Measurements from ENCODE around the gene ACOX2. TPM values are rescaled to one million over a fixed set of nuclear protein-coding genes. Genes with fewer than 3 reads are reported as not detected.

ACOX2 gene
- total RNA-seq, 2 experiments from 2014 or later = not detected

- Histone ChIP-seq H3K4me1 (ENCODE audit: insufficient read depth, low read length, poor library complexity, severe bottlenecking) (peaks cover 3% of the 10 kb centered on the region), H3K79me2 (ENCODE audit: insufficient read depth, low read depth, low read length) (no peaks in the 10 kb centered on the region), H3K27ac (ENCODE audit: low read depth, low read length, poor library complexity, severe bottlenecking) (no peak overlapping the region), H3K4me3 (ENCODE audit: low read depth, low read length, poor library complexity, severe bottlenecking) (peak overlapping the region; percentile 26), H3K4me2 (ENCODE audit: low read length) (peak overlapping the region; percentile 24; the same call in 1 of the 2 replicates), H3K9me3 (ENCODE audit: low read length) (no peaks in the 10 kb centered on the region), H3K36me3 (ENCODE audit: insufficient read depth, low read length) (no peaks in the 10 kb centered on the region), H4K20me1 (ENCODE audit: insufficient read depth, low read length) (no peaks in the 10 kb centered on the region), H2AFZ (ENCODE audit: low read length) (no peak overlapping the region), H3K9me2 (ENCODE audit: insufficient read depth, low read length) (no peaks in the 10 kb centered on the region)
- TF ChIP-seq EZH2phosphoT487 (IDR thresholded peaks at IDR 0.05; ENCODE audit: borderline replicate concordance, low read depth, low read length) (no peak), CTCF (conservative IDR thresholded peaks at IDR 0.05; ENCODE audit: low read length) (0 out of 2 replicates have a peak, but pooled peaks have one; percentile 26)
- intact Hi-C loops (cut with micrococcal nuclease; ENCODE audit: unreplicated experiment) = no loop called here
- BruUV-seq (replicated peaks) = no TSS peak
- peak; percentile 20 for DNase-seq (ENCODE audit: low spot score)
- ChIA-PET POLR2A (no interaction called here), CTCF (ENCODE audit: unreplicated experiment) (no interaction called here)
Observed at GRCh38 chr3:58585005-58585786, 48.2 kb upstream of the ACOX2 start.

- Histone ChIP-seq H3K9me3 (ENCODE audit: low read length) (no peaks in the 10 kb centered on the region), H3K27ac (ENCODE audit: low read depth, low read length, poor library complexity, severe bottlenecking) (no peak overlapping the region), H3K4me1 (ENCODE audit: insufficient read depth, low read length, poor library complexity, severe bottlenecking) (peaks cover 3% of the 10 kb centered on the region), H3K9me2 (ENCODE audit: insufficient read depth, low read length) (no peaks in the 10 kb centered on the region), H3K4me3 (ENCODE audit: low read depth, low read length, poor library complexity, severe bottlenecking) (peak overlapping the region; percentile 26), H3K36me3 (ENCODE audit: insufficient read depth, low read length) (no peaks in the 10 kb centered on the region), H3K4me2 (ENCODE audit: low read length) (peak overlapping the region; percentile 24; the same call in 1 of the 2 replicates), H3K79me2 (ENCODE audit: insufficient read depth, low read depth, low read length) (no peaks in the 10 kb centered on the region), H4K20me1 (ENCODE audit: insufficient read depth, low read length) (no peaks in the 10 kb centered on the region), H2AFZ (ENCODE audit: low read length) (no peak overlapping the region)
- intact Hi-C loops (cut with micrococcal nuclease; ENCODE audit: unreplicated experiment) = no loop called here
- CTCF ChIA-PET (ENCODE audit: unreplicated experiment) = no interaction called here
- TF ChIP-seq CTCF (conservative IDR thresholded peaks at IDR 0.05; ENCODE audit: low read length) (no peak), EZH2phosphoT487 (IDR thresholded peaks at IDR 0.05; ENCODE audit: borderline replicate concordance, low read depth, low read length) (no peak)
- DNase-seq (ENCODE audit: low spot score) = no peak
- no TSS peak for BruUV-seq (replicated peaks)
- POLR2A ChIA-PET = no interaction called here
Observed at GRCh38 chr3:58584690-58585004, 47.7 kb upstream of the ACOX2 start.
